HepG2 (cell line): ENCODE measurements around the gene TSG101.

ENCODE experiments used
- HDAC1 ChIP-seq: sonication (generic); formaldehyde crosslinking; IDR thresholded peaks from 2 replicates; pipeline ENCODE4 v1.5.1; 2020; ENCODE audit warnings: mild to moderate bottlenecking, missing genetic modification reagents
- HOXA3 ChIP-seq: sonication (generic); formaldehyde crosslinking; IDR thresholded peaks from 2 replicates; pipeline ENCODE4 v1.5.0; 2020; ENCODE audit warnings: missing genetic modification reagents
- NFYB ChIP-seq: sonication (generic); formaldehyde crosslinking; IDR thresholded peaks from 2 replicates; pipeline ENCODE4 v1.4.0; 2020; ENCODE audit warnings: missing genetic modification reagents
- PBX3 ChIP-seq: sonication (generic); formaldehyde crosslinking; IDR thresholded peaks from 2 replicates; pipeline ENCODE4 v1.8.1; 2023; ENCODE audit warnings: missing genetic modification reagents, inconsistent platforms, borderline replicate concordance
- YY1 ChIP-seq: IDR thresholded peaks from 2 replicates; pipeline ENCODE4 v1.6.1; 2011; ENCODE audit warnings: low read length, low read depth, moderate library complexity, mild to moderate bottlenecking; ENCODE audit not compliant: insufficient read depth, insufficient replicate concordance
- ZNF274 ChIP-seq: sonication (generic); formaldehyde crosslinking; IDR thresholded peaks from 2 replicates; pipeline ENCODE4 v1.5.1; 2020; ENCODE audit warnings: mild to moderate bottlenecking, missing genetic modification reagents
- ZNF354B ChIP-seq: sonication (generic); formaldehyde crosslinking; IDR thresholded peaks from 2 replicates; pipeline ENCODE4 v1.8.0; 2022; ENCODE audit warnings: mild to moderate bottlenecking, missing genetic modification reagents
- ZNF431 ChIP-seq: sonication (generic); formaldehyde crosslinking; IDR thresholded peaks from 2 replicates; pipeline ENCODE4 v1.9.0; 2022; ENCODE audit warnings: missing genetic modification reagents, low read depth, mild to moderate bottlenecking, borderline replicate concordance
- ZNF639 ChIP-seq: conservative IDR thresholded peaks from 2 replicates; pipeline ENCODE4 v1.6.1; 2018; ENCODE audit warnings: missing genetic modification reagents
- ZNF746 ChIP-seq: sonication (generic); formaldehyde crosslinking; IDR thresholded peaks from 2 replicates; pipeline ENCODE4 v1.8.0; 2022; ENCODE audit warnings: mild to moderate bottlenecking, missing genetic modification reagents

GRCh38 chr11:18492888-18493287, 33.9 kb downstream of the TSG101 start:
- TF ChIP-seq YY1 (no peak), ZNF431 (CRISPR knock-in tag) (no peak), ZNF639 (CRISPR knock-in tag) (no peak), HOXA3 (CRISPR knock-in tag) (no peak), ZNF274 (no peak), ZNF746 (CRISPR knock-in tag) (no peak), NFYB (CRISPR knock-in tag) (no peak), PBX3 (CRISPR knock-in tag) (no peak), ZNF354B (CRISPR knock-in tag) (no peak), HDAC1 (CRISPR knock-in tag) (no peak)
